Fibroblast of lung (primary cell): ENCODE results near the gene LPP.

Experiments
- CTCF ChIP-seq, 2 donors: IDR thresholded peaks in 1 of 2; conservative IDR thresholded peaks in 1 of 2; 1 replicate in 1 of 2; 2 replicates in 1 of 2; pipeline ENCODE4 v1.5.1; 2011 to 2012; ENCODE audit warnings: low read length in 2 of 2, control low read depth in 1 of 2, inconsistent platforms in 1 of 2, low read depth in 1 of 2, mild to moderate bottlenecking in 1 of 2
- EZH2 ChIP-seq: IDR thresholded peaks from 2 replicates; pipeline ENCODE4 v1.5.1; 2012; ENCODE audit warnings: low read length, control low read depth, mild to moderate bottlenecking; ENCODE audit errors: missing control alignments

DNA sequence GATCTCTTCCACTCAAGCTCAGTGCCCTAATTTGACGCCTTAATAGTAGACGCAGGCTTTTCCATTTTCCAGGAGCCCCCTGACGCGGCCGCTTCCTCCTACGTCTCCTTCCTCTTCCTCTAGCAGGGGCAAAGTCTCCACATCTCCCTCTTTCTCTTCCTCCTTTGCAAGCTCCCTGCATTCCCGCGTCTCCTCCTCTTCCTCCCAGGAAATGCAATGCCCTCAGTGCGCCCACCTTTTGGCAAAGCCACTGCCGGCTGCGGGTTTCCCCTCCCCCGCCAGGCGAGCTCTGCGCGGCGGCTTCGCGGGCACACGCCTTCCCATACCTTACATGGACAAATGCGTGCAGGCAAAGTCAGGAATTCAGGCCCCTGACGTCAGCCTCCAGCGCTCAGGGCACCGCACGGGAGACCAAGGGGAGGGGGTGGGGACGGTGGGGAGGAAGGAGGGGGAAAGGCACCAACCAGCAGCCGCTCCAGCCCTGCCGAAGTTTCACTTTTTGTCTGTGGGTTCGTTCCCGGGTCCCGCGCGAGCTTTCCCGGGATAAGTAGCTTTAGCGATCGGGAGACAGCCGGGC, 432 bp upstream of the LPP start:
- TF ChIP-seq CTCF (conservative IDR thresholded peaks at IDR 0.05 in 1 of 2, IDR thresholded peaks at IDR 0.05 in 1 of 2; ENCODE audit: low read depth in 1 of 2, low read length in 2 of 2) (no peak), EZH2 (no peak)
